SK-N-SH (cell line): Measurements from ENCODE around the gene ANO6. TPM values are rescaled to one million over a fixed set of nuclear protein-coding genes. Genes with fewer than 3 reads are reported as not detected.
A peak's percentile ranks its signal among the peaks of the same experiment; 100 is the strongest.

Source experiments
- CTCF ChIA-PET: fragments of 300-600, 350-600 bp; formaldehyde crosslinking; extraction: SDS; loops from one replicate; lab custom pipeline; 2021; lab: Yijun Ruan, JAX
- POLR2A ChIA-PET: fragments of 350-600 bp; sonication (Branson Sonifier 250); formaldehyde crosslinking; extraction: SDS; loops from one replicate; lab custom pipeline; 2020; ENCODE audit warnings: antibody characterized with exemption, inconsistent platforms; lab: Yijun Ruan, JAX
- DNase-seq: peaks from one replicate; pipeline ENCODE4 v3.0.0; 2012
- H2AFZ ChIP-seq: fragments of 200-600 bp; sonication (generic); 2 replicates; pipeline ENCODE4 v1.8.1; 2016; ENCODE audit warnings: antibody characterized with exemption, mild to moderate bottlenecking, low read depth
- H3F3A ChIP-seq: fragments of 200-600 bp; sonication (generic); replicated peaks from 2 replicates; pipeline ENCODE3; 2016; ENCODE audit warnings: antibody characterized with exemption, mild to moderate bottlenecking; ENCODE audit not compliant: insufficient read depth
- H3K27ac ChIP-seq, 2 experiments: fragments of 200-500 bp in 1 of 2; fragments of 200-600 bp in 1 of 2; sonication (Bioruptor generic) in 1 of 2; sonication (generic), shearing (Covaris generic) in 1 of 2; 2 replicates each; pipeline versions ENCODE4 v1.5.1 to v1.6.1; 2014 to 2016; ENCODE audit warnings: low read depth in 2 of 2, inconsistent platforms in 1 of 2, low read length in 1 of 2, mild to moderate bottlenecking in 1 of 2, mixed read lengths in 1 of 2
- H3K27me3 ChIP-seq: fragments of 200-600 bp; sonication (generic), shearing (Covaris generic); 2 replicates; pipeline ENCODE4 v1.6.1; 2016; ENCODE audit warnings: mixed run types; ENCODE audit not compliant: insufficient read depth
- H3K36me3 ChIP-seq, 2 experiments: fragments of 200-500 bp in 1 of 2; fragments of 200-600 bp in 1 of 2; sonication (Bioruptor generic) in 1 of 2; sonication (generic) in 1 of 2; replicated peaks in 1 of 2; 2 replicates each; pipeline versions ENCODE3 to v1.5.1; 2014 to 2016; ENCODE audit warnings: low read length in 1 of 2, mild to moderate bottlenecking in 1 of 2; ENCODE audit not compliant: insufficient read depth in 2 of 2, control insufficient read depth in 1 of 2
- H3K4me1 ChIP-seq, 2 experiments: fragments of 200-500 bp in 1 of 2; fragments of 200-600 bp in 1 of 2; sonication (Bioruptor generic) in 1 of 2; sonication (generic), shearing (Covaris generic) in 1 of 2; 2 replicates each; pipeline versions ENCODE4 v1.5.1 to v1.6.1; 2014 to 2016; ENCODE audit warnings: low read depth in 1 of 2, low read length in 1 of 2, mixed run types in 1 of 2; ENCODE audit not compliant: insufficient read depth in 2 of 2, control insufficient read depth in 1 of 2
- H3K4me2 ChIP-seq: fragments of 200-600 bp; sonication (generic), shearing (Covaris generic); 2 replicates; pipeline ENCODE4 v1.6.1; 2017; ENCODE audit warnings: mixed run types
- H3K4me3 ChIP-seq, 2 experiments: fragments of 200-500 bp in 1 of 2; fragments of 200-600 bp in 1 of 2; sonication (Bioruptor generic) in 1 of 2; sonication (generic), shearing (Covaris generic) in 1 of 2; 2 replicates each; pipeline versions ENCODE4 v1.5.1 to v1.8.1; 2014 to 2016; ENCODE audit warnings: low read depth in 2 of 2, inconsistent platforms in 1 of 2, low read length in 1 of 2, mild to moderate bottlenecking in 1 of 2, mixed read lengths in 1 of 2, moderate library complexity in 1 of 2
- H3K79me2 ChIP-seq: fragments of 200-600 bp; sonication (generic); 2 replicates; pipeline ENCODE4 v1.8.1; 2017; ENCODE audit warnings: mild to moderate bottlenecking; ENCODE audit not compliant: insufficient read depth
- H3K9ac ChIP-seq: fragments of 200-600 bp; sonication (generic); 2 replicates; pipeline ENCODE4 v1.6.1; 2017; ENCODE audit warnings: mixed run types
- H3K9me2 ChIP-seq: fragments of 200-600 bp; sonication (generic); 2 replicates; pipeline ENCODE4 v1.6.1; 2017; ENCODE audit warnings: mixed run types
- H3K9me3 ChIP-seq: fragments of 200-600 bp; sonication (generic); 2 replicates; pipeline ENCODE4 v1.6.1; 2017; ENCODE audit warnings: mixed run types, mild to moderate bottlenecking, moderate library complexity
- H4K20me1 ChIP-seq: fragments of 200-600 bp; sonication (generic); 2 replicates; pipeline ENCODE4 v1.6.1; 2017; ENCODE audit warnings: mild to moderate bottlenecking, mixed run types; ENCODE audit not compliant: insufficient read depth
- CHD2 ChIP-seq: fragments of 150-350 bp; IDR thresholded peaks from 2 replicates; pipeline ENCODE4 v1.6.1; 2018; ENCODE audit warnings: low read length; ENCODE audit not compliant: partially characterized antibody
- CTCF ChIP-seq: fragments of 200-600 bp; sonication (generic); IDR thresholded peaks from 2 replicates; pipeline ENCODE4 v1.6.1; 2017; ENCODE audit warnings: antibody characterized with exemption, mild to moderate bottlenecking, moderate library complexity
- IRF3 ChIP-seq: fragments of 150-350 bp; IDR thresholded peaks from 2 replicates; pipeline ENCODE4 v1.6.1; 2016; ENCODE audit warnings: mild to moderate bottlenecking, low read depth, low read length
- JUND ChIP-seq: IDR thresholded peaks from 2 replicates; pipeline ENCODE4 v1.4.0; 2012
- MEF2A ChIP-seq: IDR thresholded peaks from 2 replicates; pipeline ENCODE4 v1.4.0; 2012; ENCODE audit warnings: low read depth, borderline replicate concordance
- NFIC ChIP-seq: IDR thresholded peaks from 2 replicates; pipeline ENCODE4 v1.4.0; 2012; ENCODE audit warnings: borderline replicate concordance
- POLR2AphosphoS5 ChIP-seq: IDR thresholded peaks from 2 replicates; pipeline ENCODE4 v1.6.1; 2012; ENCODE audit warnings: low read depth, low read length
- RCOR1 ChIP-seq: fragments of 150-350 bp; IDR thresholded peaks from 2 replicates; pipeline ENCODE4 v1.6.1; 2017; ENCODE audit warnings: antibody characterized with exemption, low read length
- RFX5 ChIP-seq: IDR thresholded peaks from 2 replicates; pipeline ENCODE4 v1.6.1; 2012; ENCODE audit warnings: mild to moderate bottlenecking, improper control_type of control experiment, low read length
- SMC3 ChIP-seq: IDR thresholded peaks from 2 replicates; pipeline ENCODE4 v1.6.1; 2012; ENCODE audit warnings: low read depth, low read length, improper control_type of control experiment
- WGBS: methylation state at CpG from one replicate; pipeline ENCODE4 v1.1.6; 2017; ENCODE audit warnings: low lambda C conversion rate; 5-methylcytosine and 5-hydroxymethylcytosine counted together
- polyA plus RNA-seq, 3 experiments: library from polyadenylated mRNA; depleted of rRNA; stranded (reverse); fragments of >200 nt; gene quantifications; 2 replicates each; pipeline ENCODE4 v1.2.3, GENCODE V29; 2012

The ANO6 gene
- polyA plus RNA-seq, 1 of the 3 experiments (the other 2 are of a cell fraction): 20.1 TPM

- TF ChIP-seq CHD2 (peak; percentile 93), SMC3 (no peak), RCOR1 (peak; percentile 99), IRF3 (no peak), RFX5 (no peak), CTCF (no peak)
Observed at GRCh38 chr12:45312012-45312411, 96.1 kb downstream of the ANO6 start (continued).

DNA sequence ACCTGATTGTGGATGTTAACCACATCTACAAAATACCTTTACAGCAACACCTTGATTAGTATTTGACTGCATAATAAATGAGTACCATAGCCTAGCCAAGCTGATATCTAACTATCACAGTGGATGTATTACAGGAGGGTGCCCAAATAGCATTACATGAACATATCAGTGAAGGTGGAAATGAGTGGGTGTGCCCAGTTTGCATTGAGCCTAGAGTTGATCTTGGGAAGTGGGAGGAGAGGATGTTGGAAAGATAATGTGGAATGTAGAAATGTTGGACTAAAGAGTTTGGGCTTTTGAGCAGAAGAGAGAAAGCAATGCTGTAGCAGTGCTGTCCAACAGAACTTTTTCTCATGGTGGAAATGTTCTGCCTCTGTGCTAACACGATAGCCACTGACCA lies 98.9 kb downstream of the ANO6 start:
- 79% methylated on average over 1 of the region's 1 CpG for WGBS
- peaks cover 1 to 26% of the 10 kb centered on the region in 2 experiments; a peak in 3 of 4 replicates for H3K4me1 ChIP-seq
- TF ChIP-seq CTCF (no peak), CHD2 (no peak), NFIC (no peak), MEF2A (no peak), JUND (no peak), RCOR1 (no peak), POLR2AphosphoS5 (no peak)
- TF ChIP-seq, all 33 proteins: peak for 0
- ChIA-PET CTCF (interaction anchor here (0.7 to 1.0 kb wide), 2 partner anchors 43 to 91 kb away, joined by 3 read pairs; no protein-coding TSS in a partner anchor), POLR2A (no interaction called here)
- H3F3A ChIP-seq: peaks cover 15% of the 10 kb centered on the region
- no peak overlapping the region for H3K4me2 ChIP-seq
- no peak overlapping the region for H3K27ac ChIP-seq
- H3K36me3 ChIP-seq: peaks cover 11 to 16% of the 10 kb centered on the region in 2 experiments
- H4K20me1 ChIP-seq: no peaks in the 10 kb centered on the region
- H3K27me3 ChIP-seq: no peaks in the 10 kb centered on the region
- H3K9me3 ChIP-seq: no peaks in the 10 kb centered on the region
- peaks cover 39% of the 10 kb centered on the region for H3K79me2 ChIP-seq
- H3K4me3 ChIP-seq: no peak overlapping the region
- H2AFZ ChIP-seq: no peak overlapping the region
- no peak for DNase-seq
- H3K9me2 ChIP-seq: no peaks in the 10 kb centered on the region
- no peak overlapping the region for H3K9ac ChIP-seq
